ENCODE results near the gene FBRSL1.

FBRSL1 gene

DNA sequence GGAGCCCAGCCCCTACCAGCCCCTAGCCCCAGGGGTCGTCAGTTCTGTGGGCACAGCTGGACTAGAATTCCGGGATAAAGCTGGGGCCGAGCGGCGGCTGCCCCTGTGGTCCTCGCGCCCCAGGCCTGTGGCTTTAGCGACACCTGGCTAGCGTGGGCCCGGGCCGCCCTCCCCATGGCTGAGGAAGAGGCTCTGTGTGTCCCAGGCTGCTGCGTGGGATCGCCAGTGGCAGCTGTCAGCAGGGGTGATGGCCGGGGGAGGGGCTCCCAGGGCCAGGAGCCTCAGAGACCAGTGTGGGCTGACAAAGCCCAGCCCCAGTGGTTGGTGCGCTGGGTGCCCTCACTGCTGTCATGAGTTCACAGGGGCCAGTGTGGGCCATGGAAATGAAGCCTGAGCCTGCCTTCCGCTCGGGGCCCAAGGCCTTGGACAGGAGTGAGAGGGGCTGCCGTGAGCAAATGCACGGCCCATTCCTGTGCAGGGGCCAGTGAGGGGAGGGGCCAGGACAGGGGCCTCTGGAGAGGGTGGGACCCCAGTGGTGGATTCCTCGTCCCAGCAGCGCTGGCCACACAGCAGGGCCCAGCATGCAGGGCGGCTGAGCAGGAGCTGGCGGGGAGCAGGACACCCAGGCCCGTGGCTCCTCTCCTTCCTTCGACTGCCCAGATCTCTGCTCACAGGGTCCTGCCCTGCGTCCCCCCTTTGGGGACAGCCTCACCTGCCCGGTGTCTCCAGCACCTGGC lies 11.4 kb downstream of the FBRSL1 start:
- DNase-seq: no peak

DNA sequence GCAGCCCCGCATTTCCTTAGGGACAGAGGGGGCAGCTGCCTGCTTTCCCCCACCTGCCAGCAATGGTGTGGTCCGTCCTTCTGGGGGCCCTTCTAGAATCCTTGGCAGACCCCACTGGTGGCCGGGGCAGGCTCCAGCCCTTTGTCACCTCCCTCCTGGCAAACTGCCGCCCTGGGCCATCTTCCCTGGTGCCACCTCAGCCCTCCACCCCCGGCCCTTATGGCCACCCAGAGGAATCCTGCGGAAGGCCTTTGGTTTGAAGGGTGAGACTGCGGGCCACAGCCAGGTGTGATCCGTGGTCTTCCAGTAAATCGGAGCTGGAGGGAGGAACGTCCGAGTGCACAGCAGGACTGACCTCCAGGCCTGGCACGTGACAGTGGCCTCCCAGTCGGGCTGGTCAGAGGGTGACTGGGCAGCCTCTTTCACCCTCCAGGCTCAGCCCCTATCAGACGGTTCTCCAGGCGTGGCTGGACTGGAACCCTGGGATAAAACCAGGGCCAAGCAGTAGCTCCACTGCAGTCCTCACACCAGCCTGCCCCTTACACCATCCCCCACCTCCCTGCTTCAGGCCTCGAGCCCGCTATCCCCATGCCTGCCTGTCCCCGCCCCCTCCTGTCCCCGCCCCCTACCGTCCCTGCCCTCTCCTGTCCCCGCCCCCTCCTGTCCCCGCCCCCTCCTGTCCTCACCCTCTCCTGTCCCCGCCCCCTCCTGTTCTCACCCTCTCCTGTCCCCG lies 12.4 kb downstream of the FBRSL1 start:
- no peak for DNase-seq

GRCh38 chr12:132502882-132503193 lies 12.9 kb downstream of the FBRSL1 start:
- no peak for DNase-seq

DNA sequence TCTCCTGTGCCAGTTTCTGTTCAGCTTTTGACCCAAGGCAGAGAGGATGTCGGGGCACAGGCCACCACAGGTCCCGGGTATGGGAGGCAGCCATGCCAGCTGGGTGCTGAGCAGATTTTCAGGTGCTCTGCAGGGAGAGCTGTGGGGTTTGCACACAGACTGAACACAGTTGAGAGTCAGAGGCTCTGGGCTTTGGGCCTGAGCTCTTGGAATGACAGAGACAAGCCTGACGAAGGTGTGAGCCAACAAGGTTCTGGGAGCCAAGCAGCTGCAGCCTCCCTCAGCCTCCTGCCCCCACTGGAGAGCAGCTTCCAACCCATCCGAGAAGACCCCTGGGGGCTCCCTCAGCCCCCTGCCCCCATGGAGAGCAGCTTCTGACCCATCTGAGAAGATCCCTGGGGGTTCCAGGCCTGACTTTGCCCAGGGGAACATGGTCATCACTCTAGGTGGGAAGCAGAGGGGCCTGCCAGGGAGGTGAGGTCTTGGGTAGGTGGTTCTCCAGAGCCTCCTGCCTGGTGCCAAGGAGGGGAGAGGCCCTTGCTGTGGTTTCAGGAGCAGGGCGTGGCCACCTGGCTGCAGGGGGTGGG lies 13.8 kb downstream of the FBRSL1 start:
- no peak for DNase-seq

DNA sequence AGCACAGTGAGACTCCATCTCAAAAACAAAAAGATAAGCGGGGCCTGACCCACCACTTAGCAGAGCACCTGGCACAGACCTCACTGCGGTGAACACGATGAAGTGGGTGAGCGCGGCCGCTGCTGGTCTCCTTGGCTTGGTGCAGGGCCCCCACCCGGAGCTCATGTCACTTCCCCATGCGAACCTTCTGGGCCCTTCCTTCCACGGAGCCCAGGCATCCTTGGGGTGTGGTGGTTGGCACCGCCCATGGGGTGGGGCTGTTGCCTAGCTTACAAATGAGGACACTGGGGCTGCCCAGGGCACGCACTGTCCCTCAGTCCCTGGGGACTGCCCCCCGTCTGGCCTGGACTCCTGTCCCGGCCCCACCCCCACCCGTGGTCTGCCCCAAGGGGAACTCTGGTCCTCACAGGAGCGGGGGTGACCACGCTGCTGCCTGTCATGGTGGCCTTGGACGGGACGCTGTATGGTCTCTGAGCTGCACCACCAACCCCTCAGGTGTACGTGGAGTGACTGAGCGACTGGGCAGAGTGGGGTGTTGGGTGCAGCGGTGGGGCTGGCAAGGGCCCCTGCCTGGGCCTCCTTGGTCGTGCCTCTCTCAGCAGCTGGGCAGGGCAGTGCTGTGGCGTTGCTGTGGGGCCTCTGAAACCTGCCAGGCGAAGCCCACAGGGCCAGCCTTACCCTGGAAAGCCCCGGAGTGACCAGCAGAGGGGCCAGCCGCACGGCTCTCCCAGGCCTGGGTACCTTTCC lies 15.3 kb downstream of the FBRSL1 start:
- no peak for DNase-seq

DNA sequence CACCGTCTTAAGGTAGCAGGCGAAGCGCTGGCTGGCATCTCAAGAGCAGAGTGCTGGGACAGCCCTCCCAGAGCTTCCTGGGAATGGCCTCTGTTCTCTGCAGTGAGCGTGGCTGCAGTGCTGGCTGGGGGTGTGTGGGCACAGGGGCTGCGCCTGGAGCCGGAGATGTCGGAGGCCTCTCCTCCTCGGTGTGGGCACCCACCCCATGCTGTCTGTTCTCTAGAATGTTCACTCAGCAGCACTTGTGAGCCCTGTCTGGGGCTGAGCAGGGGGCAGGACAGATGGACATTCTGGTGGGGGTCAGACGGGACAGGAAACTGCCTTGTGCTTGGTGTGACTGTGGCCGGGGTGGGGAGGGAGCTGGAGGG lies 15.9 kb downstream of the FBRSL1 start:
- no peak for DNase-seq

GRCh38 chr12:132506328-132507160 lies 16.6 kb downstream of the FBRSL1 start:
- DNase-seq: no peak

DNA sequence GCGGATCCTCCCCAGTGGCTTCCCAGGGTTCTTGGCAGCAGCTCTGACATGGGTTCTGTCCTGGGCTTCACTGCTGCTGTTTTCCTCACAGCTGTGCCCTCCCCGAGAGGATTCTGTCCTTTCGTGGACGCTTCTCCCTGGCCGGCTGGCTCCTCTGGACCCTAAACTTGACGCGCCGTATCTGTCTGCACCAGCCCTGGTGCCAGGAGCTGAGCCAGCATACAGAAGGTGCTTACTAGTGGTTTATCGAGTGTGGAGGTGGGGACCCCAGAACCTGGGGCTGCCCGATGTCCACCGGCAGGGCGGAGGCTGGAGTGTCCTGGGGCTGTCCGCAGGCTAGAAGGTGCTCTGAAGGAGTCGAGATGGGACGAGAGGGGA lies 17.2 kb downstream of the FBRSL1 start:
- DNase-seq: no peak

GRCh38 chr12:132507656-132508490 lies 17.9 kb downstream of the FBRSL1 start:
- no peak for DNase-seq

DNA sequence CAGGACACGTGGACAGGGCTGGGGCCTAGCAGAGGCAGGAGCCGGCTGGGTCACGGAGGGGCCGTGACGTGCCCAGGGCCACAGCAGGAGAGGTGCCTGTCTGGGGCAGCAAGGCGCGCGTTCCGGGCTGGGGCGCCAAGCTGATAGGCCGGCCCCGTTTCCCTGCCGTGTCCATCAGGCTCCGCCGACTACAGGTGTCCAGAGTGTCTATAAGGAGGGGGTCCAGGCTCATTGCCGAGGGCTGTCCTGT lies 18.5 kb downstream of the FBRSL1 start:
- DNase-seq: no peak

DNA sequence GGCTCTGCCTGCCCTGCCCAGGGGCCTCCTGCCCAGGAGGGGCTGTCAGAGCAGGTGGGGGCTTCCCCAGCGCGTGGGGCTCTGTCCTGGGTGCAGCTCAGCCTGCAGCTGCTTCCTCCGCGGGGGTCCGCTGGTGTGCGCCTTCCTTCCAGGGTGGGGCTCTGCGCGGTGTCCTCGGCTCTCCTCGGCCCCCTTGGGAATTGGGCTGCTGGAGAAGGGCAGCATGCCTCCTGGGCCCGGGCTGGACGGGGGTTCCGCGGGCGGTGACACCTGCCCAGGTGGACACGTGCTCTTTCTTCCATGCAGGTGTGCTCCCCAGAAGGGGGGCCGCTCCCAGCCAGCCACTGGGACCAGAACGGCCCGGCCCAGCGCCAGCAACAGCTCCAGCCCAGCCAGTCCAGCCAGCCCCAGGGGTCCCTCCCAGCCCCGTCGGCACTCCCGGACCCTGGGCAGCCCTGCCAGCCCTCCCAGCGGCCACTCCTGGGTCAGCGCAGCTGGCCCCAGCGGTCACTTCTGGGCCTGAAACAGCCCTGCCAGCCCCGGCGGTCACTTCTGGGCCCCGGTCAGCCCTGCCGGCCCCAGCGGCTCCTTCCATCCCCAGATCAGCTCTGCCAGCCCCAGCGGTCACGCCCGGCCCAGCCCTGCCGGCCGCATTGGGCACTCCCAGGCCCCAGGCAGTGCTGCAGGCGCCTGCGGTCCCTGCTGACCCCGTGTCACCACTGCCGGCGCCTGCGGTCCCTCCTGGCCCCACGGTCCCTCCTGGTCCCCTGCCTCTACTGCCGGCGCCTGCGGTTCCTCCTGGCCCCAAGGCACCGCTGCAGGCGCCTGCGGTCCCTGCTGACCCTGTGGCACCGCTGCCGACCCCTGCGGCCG lies 19.1 kb downstream of the FBRSL1 start:
- DNase-seq: no peak

- DNase-seq: no peak
Measured at GRCh38 chr12:132510111-132510724, 20.3 kb downstream of the FBRSL1 start.

GRCh38 chr12:132510746-132511477 lies 21.0 kb downstream of the FBRSL1 start:
- no peak for DNase-seq

GRCh38 chr12:132511516-132512196 lies 21.7 kb downstream of the FBRSL1 start:
- DNase-seq: no peak

- no peak for DNase-seq
Measured at GRCh38 chr12:132512197-132513069, 22.5 kb downstream of the FBRSL1 start.

GRCh38 chr12:132513070-132513398 lies 23.1 kb downstream of the FBRSL1 start:
- DNase-seq: no peak

- DNase-seq: no peak
Measured at GRCh38 chr12:132513458-132514135, 23.6 kb downstream of the FBRSL1 start.

All from AML-193 (cell line).